Prostate gland (tissue), 2 donors: ENCODE results near the gene ACLY.

Source experiments
- POLR2A ChIP-seq: fragments of 450-650 bp; IDR thresholded peaks from one replicate; pipeline ENCODE4 v1.6.1; 2016; ENCODE audit warnings: antibody characterized with exemption, mild to moderate bottlenecking
- TF ChIP-seq, protein P1 (sequence below), 4 experiments: fragments of 200-600 bp in 2 of 4; fragments of 450-650 bp in 2 of 4; sonication (generic) in 2 of 4; IDR thresholded peaks; 1 replicate in 3 of 4; 2 replicates in 1 of 4; pipeline ENCODE4 v1.5.1; 2016 to 2019; ENCODE audit warnings: antibody characterized with exemption in 4 of 4, mild to moderate bottlenecking in 2 of 4, moderate library complexity in 2 of 4

DNA sequence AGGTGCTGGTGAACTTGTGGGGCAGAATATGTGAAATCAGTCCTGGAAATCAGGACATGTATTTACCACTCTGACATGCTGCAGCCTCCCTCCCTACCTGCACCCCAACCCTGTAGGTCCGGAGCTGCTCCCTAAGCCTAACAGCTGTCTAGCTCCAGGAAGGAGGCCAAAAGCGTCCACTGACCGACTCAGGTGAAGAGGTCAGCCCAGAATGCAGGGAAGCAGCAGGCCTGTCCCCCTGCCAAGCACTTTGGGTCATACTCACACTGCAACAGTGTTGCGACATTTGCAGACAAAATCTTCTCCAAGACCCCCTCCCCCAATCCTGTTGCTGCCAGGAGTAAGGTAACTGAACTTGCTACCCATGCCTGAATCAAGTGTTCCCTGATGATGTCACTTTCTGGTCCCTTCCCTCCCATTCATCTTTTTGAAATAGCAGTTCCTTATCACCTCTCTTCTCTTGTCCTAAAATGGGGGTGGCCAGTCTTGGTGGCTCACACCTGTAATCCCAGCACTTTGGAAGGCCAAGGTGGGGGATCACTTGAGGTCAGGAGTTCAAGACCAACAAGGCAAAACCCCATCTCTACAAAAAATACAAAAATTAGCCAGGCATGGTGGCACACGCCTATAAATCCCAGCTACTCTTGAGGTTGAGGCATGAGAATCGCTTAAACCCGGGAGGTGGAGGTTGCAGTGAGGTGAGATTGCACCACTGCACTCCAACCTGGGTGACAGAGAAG is 1.3 kb upstream of the ACLY start:
- TF ChIP-seq, protein P1, sequence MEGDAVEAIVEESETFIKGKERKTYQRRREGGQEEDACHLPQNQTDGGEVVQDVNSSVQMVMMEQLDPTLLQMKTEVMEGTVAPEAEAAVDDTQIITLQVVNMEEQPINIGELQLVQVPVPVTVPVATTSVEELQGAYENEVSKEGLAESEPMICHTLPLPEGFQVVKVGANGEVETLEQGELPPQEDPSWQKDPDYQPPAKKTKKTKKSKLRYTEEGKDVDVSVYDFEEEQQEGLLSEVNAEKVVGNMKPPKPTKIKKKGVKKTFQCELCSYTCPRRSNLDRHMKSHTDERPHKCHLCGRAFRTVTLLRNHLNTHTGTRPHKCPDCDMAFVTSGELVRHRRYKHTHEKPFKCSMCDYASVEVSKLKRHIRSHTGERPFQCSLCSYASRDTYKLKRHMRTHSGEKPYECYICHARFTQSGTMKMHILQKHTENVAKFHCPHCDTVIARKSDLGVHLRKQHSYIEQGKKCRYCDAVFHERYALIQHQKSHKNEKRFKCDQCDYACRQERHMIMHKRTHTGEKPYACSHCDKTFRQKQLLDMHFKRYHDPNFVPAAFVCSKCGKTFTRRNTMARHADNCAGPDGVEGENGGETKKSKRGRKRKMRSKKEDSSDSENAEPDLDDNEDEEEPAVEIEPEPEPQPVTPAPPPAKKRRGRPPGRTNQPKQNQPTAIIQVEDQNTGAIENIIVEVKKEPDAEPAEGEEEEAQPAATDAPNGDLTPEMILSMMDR (IDR thresholded peaks at IDR 0.05) = no peak
- no peak for TF ChIP-seq POLR2A
